Measurements from ENCODE around the gene CCNQ.

- TF ChIP-seq CTCF (IDR thresholded peaks at IDR 0.05; ENCODE audit: low read length): no peak
- no peak for TF ChIP-seq EZH2 (optimal IDR thresholded peaks at IDR 0.05; ENCODE audit: low read depth, low read length)
Observed at GRCh38 chrX:153633048-153633447, 34.1 kb upstream of the CCNQ start.

Measured in MM.1S (cell line).